Activated naive CD8-positive, alpha-beta T cell treated with anti-CD3 and anti-CD28 coated beads, Interleukin-2, amount 50 U/mL, for 16 hours (primary cell): Measurements from ENCODE around the gene CELF5.
"Not testable (repeated sequence)": the region's sequence is repeated elsewhere in the genome, so short reads cannot be mapped to it uniquely, and the experiment has no call there.

ENCODE experiments used
- DNase-seq: peaks from one replicate; pipeline ENCODE4 v3.0.0-alpha.2; 2020; ENCODE audit warnings: low read depth, low spot score

CELF5 gene

GRCh38 chr19:3207461-3208242 is 16.8 kb upstream of the CELF5 start:
- DNase-seq: no peak

GRCh38 chr19:3208317-3209207 is 15.9 kb upstream of the CELF5 start:
- DNase-seq: no peak

GRCh38 chr19:3210347-3211017 is 14.0 kb upstream of the CELF5 start:
- DNase-seq: peak; percentile 50

GRCh38 chr19:3211191-3211590 is 13.3 kb upstream of the CELF5 start:
- no peak for DNase-seq

- DNase-seq: no peak
Observed at GRCh38 chr19:3213159-3213558, 11.3 kb upstream of the CELF5 start.

GRCh38 chr19:3216874-3217273 is 7.6 kb upstream of the CELF5 start:
- DNase-seq: no peak

- no peak for DNase-seq
Observed at GRCh38 chr19:3220576-3220975, 3.9 kb upstream of the CELF5 start.

- DNase-seq: not testable (repeated sequence)
Observed at GRCh38 chr19:3221576-3221975, 2.9 kb upstream of the CELF5 start.

GRCh38 chr19:3222709-3223108 is 1.8 kb upstream of the CELF5 start:
- no peak for DNase-seq

GRCh38 chr19:3225169-3225485 is 666 bp downstream of the CELF5 start:
- DNase-seq: no peak

- DNase-seq: no peak
Observed at GRCh38 chr19:3225677-3226093, 1.2 kb downstream of the CELF5 start.

- no peak for DNase-seq
Observed at GRCh38 chr19:3227054-3227626, 2.7 kb downstream of the CELF5 start.

GRCh38 chr19:3229346-3229743 is 4.9 kb downstream of the CELF5 start:
- DNase-seq: no peak

GRCh38 chr19:3229888-3230496 is 5.5 kb downstream of the CELF5 start:
- no peak for DNase-seq

- no peak for DNase-seq
Observed at GRCh38 chr19:3231288-3231687, 6.8 kb downstream of the CELF5 start.

GRCh38 chr19:3233116-3233515 is 8.7 kb downstream of the CELF5 start:
- DNase-seq: no peak

- DNase-seq: no peak
Observed at GRCh38 chr19:3233831-3234230, 9.4 kb downstream of the CELF5 start.

GRCh38 chr19:3234800-3235199 is 10.3 kb downstream of the CELF5 start:
- DNase-seq: no peak

- not testable (repeated sequence) for DNase-seq
Observed at GRCh38 chr19:3235604-3236003, 11.1 kb downstream of the CELF5 start.

- DNase-seq: no peak
Observed at GRCh38 chr19:3236272-3236671, 11.8 kb downstream of the CELF5 start.

GRCh38 chr19:3238066-3238561 is 13.7 kb downstream of the CELF5 start:
- DNase-seq: no peak
